ENCODE data around the gene SDC4. TPM values are rescaled to one million over a fixed set of nuclear protein-coding genes. Genes with fewer than 3 reads are reported as not detected.
A peak's percentile ranks its signal among the peaks of the same experiment; 100 is the strongest.

The SDC4 gene
- total RNA-seq, 1 experiment from 2014 or later: 114 TPM

DNA sequence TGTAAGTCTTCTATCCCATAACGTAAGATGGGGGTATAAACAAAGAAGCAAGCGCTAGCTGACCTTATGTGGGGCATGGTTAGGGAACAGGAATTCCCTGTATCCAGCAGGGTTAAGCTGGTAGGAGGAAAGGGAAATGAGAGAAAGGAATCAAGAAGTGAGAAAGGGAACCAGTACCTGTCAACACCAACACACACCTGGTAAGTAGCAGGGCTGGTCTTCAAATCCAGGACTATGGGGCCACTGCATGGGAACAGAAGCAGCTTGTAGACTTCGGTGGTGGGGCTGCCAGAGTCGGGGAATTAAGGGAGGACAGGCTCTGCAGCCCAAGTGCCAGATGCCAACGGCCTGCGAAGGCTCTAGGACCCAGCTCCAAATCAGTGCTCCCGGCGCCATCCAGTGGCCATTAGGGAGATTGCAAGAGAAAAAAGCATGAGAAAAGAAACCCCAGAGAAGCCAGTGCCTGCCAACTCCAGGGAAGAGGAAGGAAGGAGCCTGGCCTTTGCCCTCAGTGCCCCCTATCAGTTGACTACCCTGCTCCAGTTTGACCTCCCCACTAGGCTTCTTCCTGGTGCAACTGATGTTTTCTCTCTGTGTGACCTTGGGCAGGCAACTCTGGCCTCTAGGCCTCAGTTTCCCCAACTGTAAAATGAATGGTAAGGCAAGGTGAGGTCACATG, 57.4 kb downstream of the SDC4 start:
- H3K4me3 ChIP-seq: no peak overlapping the region
- no TSS peak for BruUV-seq (replicated peaks)
- H3K79me2 ChIP-seq (ENCODE audit: low read depth): no peaks in the 10 kb centered on the region
- DNase-seq: peak; percentile 78 to 87
- H3K36me3 ChIP-seq (ENCODE audit: low read depth): no peaks in the 10 kb centered on the region
- no peaks in the 10 kb centered on the region for H4K20me1 ChIP-seq (ENCODE audit: insufficient read depth)
- peaks cover 28% of the 10 kb centered on the region; the same call in 1 of the 2 replicates for H3F3A ChIP-seq (ENCODE audit: insufficient read depth, low read depth)
- H3K27ac ChIP-seq: no peak overlapping the region
- H2AFZ ChIP-seq: peak overlapping the region; percentile 67
- peak overlapping the region; percentile 46 for H3K4me2 ChIP-seq
- no peaks in the 10 kb centered on the region for H3K9me2 ChIP-seq (ENCODE audit: insufficient read depth)
- POLR2A ChIA-PET (ENCODE audit: unreplicated experiment): interaction anchor here (0.5 to 0.7 kb wide), 3 partner anchors 47 to 527 kb away, joined by 3 read pairs; no protein-coding TSS in a partner anchor
- intact Hi-C loops (cut with micrococcal nuclease; ENCODE audit: unreplicated experiment): loop anchor here (1.0 to 10.0 kb wide), 7 partner anchors 37 to 606 kb away; partner anchors contain the start of genes PABPC1L and SLPI
- peaks cover 15% of the 10 kb centered on the region for H3K4me1 ChIP-seq (replicated peaks; ENCODE audit: insufficient read depth)
- no peaks in the 10 kb centered on the region for H3K27me3 ChIP-seq (ENCODE audit: insufficient read depth, low read depth)
- TF ChIP-seq CTCF (conservative IDR thresholded peaks at IDR 0.05): peak; percentile 98
- no peak for TF ChIP-seq EZH2 (IDR thresholded peaks at IDR 0.05; ENCODE audit: low read depth)
- 0 out of 2 replicates have a peak, but pooled peaks cover 5% of the 10 kb centered on the region for H3K9me3 ChIP-seq (ENCODE audit: insufficient read depth, low read depth)
- CTCF ChIA-PET: interaction anchor here (0.5 to 4.4 kb wide), 11 partner anchors 9 to 698 kb away, joined by 3 to 19 read pairs (median 4); no protein-coding TSS in a partner anchor

DNA sequence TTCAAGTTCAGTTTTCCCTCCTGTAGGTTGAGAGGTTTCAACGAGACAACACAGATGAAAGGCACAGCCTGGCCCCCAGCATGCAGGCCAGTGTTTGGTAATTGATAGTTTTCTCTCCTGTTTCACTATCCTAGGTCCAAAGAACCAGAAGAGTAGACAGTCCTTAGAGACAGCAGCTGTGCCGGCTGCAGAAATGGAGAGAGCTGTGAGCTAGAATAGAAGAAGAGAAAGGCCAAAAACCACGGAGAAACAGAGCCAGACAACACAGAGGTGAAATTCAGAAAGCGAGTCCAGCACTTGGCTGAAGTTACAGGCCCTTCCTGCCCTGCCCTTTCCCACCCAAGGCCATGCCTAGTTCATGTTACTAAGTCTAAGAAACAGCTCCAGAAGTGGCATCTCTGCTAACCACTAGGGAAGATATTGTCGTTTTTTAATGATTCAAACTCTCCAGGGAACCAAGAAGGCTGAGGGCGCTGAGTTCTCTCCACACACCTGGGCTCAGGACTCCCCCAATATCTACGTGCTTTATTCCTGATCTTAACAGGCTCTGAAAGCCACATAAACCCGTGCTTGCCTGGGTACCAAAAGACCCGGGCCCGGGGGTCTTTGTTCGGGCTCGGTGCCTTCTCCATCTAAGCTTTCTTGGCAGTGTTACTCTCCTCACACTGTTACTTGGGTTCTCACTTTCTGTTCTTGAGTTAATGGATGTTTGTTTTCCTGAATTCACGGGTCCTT, 58.1 kb downstream of the SDC4 start:
- Histone ChIP-seq H3F3A (ENCODE audit: insufficient read depth, low read depth) (peaks cover 28% of the 10 kb centered on the region; the same call in 1 of the 2 replicates), H3K27ac (no peak overlapping the region), H3K9me3 (ENCODE audit: insufficient read depth, low read depth) (0 out of 2 replicates have a peak, but pooled peaks cover 5% of the 10 kb centered on the region), H3K9me2 (ENCODE audit: insufficient read depth) (no peaks in the 10 kb centered on the region), H2AFZ (peak overlapping the region; percentile 67; the same call in 1 of the 2 replicates), H3K4me1 (replicated peaks; ENCODE audit: insufficient read depth) (peaks cover 15% of the 10 kb centered on the region), H3K36me3 (ENCODE audit: low read depth) (no peaks in the 10 kb centered on the region), H3K4me2 (peak overlapping the region; percentile 46), H4K20me1 (ENCODE audit: insufficient read depth) (no peaks in the 10 kb centered on the region), H3K27me3 (ENCODE audit: insufficient read depth, low read depth) (no peaks in the 10 kb centered on the region), H3K79me2 (ENCODE audit: low read depth) (no peaks in the 10 kb centered on the region), H3K4me3 (no peak overlapping the region)
- intact Hi-C loops (cut with micrococcal nuclease; ENCODE audit: unreplicated experiment): loop anchor here (2.0 to 10.0 kb wide), 3 partner anchors 61 to 605 kb away; partner anchors contain the start of gene PABPC1L
- CTCF ChIA-PET: interaction anchor here (0.5 to 4.4 kb wide), 10 partner anchors 9 to 283 kb away, joined by 3 to 19 read pairs (median 4); no protein-coding TSS in a partner anchor
- POLR2A ChIA-PET (ENCODE audit: unreplicated experiment): interaction anchor here (0.5 to 0.7 kb wide), 2 partner anchors 46 to 378 kb away, joined by 3 read pairs; no protein-coding TSS in a partner anchor
- no peak for DNase-seq
- TF ChIP-seq CTCF (conservative IDR thresholded peaks at IDR 0.05) (no peak), EZH2 (IDR thresholded peaks at IDR 0.05; ENCODE audit: low read depth) (no peak)
- BruUV-seq (replicated peaks): no TSS peak

DNA sequence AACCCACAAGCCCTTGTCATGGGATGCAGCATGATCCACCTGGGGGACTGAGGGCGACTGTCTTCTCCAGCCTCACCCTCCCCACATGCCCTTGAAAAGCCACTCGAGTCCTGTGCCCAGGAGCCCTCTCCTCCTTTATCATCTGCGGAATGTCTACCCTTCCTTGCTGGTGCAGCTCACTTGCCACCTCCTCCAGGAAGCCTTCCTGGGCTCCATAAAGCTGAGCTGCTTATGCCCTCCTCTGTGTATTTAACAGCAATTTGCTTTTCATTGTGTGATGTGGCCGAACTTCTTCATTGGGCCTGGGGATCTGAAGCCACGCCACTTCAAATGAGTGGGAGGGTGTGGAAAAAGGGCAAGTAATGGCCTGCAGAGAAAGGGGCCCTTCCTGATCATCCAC, 59.4 kb downstream of the SDC4 start:
- ChIA-PET CTCF (no interaction called here), POLR2A (ENCODE audit: unreplicated experiment) (no interaction called here)
- no TSS peak for BruUV-seq (replicated peaks)
- no peak overlapping the region for H2AFZ ChIP-seq
- no peaks in the 10 kb centered on the region for H3K36me3 ChIP-seq (ENCODE audit: low read depth)
- H4K20me1 ChIP-seq (ENCODE audit: insufficient read depth): no peaks in the 10 kb centered on the region
- no peak for DNase-seq
- no peaks in the 10 kb centered on the region for H3K79me2 ChIP-seq (ENCODE audit: low read depth)
- TF ChIP-seq CTCF (conservative IDR thresholded peaks at IDR 0.05) (no peak), EZH2 (IDR thresholded peaks at IDR 0.05; ENCODE audit: low read depth) (no peak)
- peaks cover 21% of the 10 kb centered on the region; the same call in 1 of the 2 replicates for H3F3A ChIP-seq (ENCODE audit: insufficient read depth, low read depth)
- no peaks in the 10 kb centered on the region for H3K27me3 ChIP-seq (ENCODE audit: insufficient read depth, low read depth)
- peaks cover 18% of the 10 kb centered on the region for H3K4me1 ChIP-seq (replicated peaks; ENCODE audit: insufficient read depth)
- no peak overlapping the region for H3K27ac ChIP-seq
- H3K9me2 ChIP-seq (ENCODE audit: insufficient read depth): no peaks in the 10 kb centered on the region
- no peaks in the 10 kb centered on the region for H3K9me3 ChIP-seq (ENCODE audit: insufficient read depth, low read depth)
- H3K4me3 ChIP-seq: no peak overlapping the region
- intact Hi-C loops (cut with micrococcal nuclease; ENCODE audit: unreplicated experiment): no loop called here
- no peak overlapping the region for H3K4me2 ChIP-seq

Measured in PC-9 (cell line).